Spleen (tissue), 7 donors: ENCODE measurements around the gene SEL1L3.

Experiments used
- CTCF ChIP-seq, 11 experiments: fragments of 200-600 bp in 7 of 11; fragments of 450-650 bp in 4 of 11; sonication (generic) in 4 of 11; IDR thresholded peaks in 8 of 11; conservative IDR thresholded peaks in 3 of 11; 1 replicate in 7 of 11; 2 replicates in 4 of 11; pipeline versions ENCODE4 v1.4.0 to v1.8.0; 2016 to 2021; ENCODE audit warnings: antibody characterized with exemption in 11 of 11, inconsistent platforms in 4 of 11, mild to moderate bottlenecking in 1 of 11
- POLR2A ChIP-seq, 3 donors: fragments of 450-650 bp; IDR thresholded peaks; one replicate each; pipeline ENCODE4 v1.5.1; 2017; ENCODE audit warnings: antibody characterized with exemption in 3 of 3, mild to moderate bottlenecking in 1 of 3
- POLR2AphosphoS5 ChIP-seq, 3 donors: sonication (generic); formaldehyde crosslinking; IDR thresholded peaks; one replicate each; pipeline ENCODE4 v1.5.1; 2017; ENCODE audit warnings: antibody characterized with exemption in 3 of 3
- donor health status: DM: no; HTN: no; CAD: no; lungs with moderate emphysema.
- donor health status: DM: no; HTN: no; CAD: no.
- donor health status: DM: no; HTN: no; CAD: no.

- TF ChIP-seq CTCF (IDR thresholded peaks at IDR 0.05 in 8 of 11, conservative IDR thresholded peaks at IDR 0.05 in 3 of 11) (no peak), POLR2A (IDR thresholded peaks at IDR 0.05) (no peak), POLR2AphosphoS5 (IDR thresholded peaks at IDR 0.05) (no peak)
Observed at GRCh38 chr4:25792876-25793275, 69.9 kb downstream of the SEL1L3 start.
